Measurements from ENCODE around the gene TRAPPC2B. TPM values are rescaled to one million over a fixed set of nuclear protein-coding genes. Genes with fewer than 3 reads are reported as not detected.
"Not testable (repeated sequence)": the region's sequence is repeated elsewhere in the genome, so short reads cannot be mapped to it uniquely, and the experiment has no call there.

TRAPPC2B gene
- polyA plus RNA-seq, 4 donors, result 12.5 to 23.9 (median 16.0) TPM

DNA sequence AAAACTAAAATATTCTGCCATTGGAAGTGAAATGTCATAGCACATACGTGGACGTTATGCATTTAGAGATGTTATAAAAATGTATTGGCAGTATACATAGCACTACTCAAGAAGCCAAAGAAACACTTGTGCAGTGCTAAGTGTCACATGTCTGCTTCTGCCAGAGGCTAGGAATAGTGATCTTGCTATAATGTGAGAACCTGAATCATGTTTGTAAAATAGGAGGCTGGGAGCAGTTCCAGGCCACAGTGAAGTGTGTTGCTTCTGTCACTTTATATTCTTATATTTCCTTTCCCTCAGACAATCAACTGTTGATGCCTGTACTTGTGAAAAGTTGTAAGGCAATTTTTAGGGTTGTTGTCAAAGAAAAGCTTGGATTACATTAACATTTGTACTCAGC is 3.4 kb downstream of the TRAPPC2B start:
- DNase-seq (ENCODE audit: low read depth in 4 of 4, low spot score in 2 of 4), result no peak

DNA sequence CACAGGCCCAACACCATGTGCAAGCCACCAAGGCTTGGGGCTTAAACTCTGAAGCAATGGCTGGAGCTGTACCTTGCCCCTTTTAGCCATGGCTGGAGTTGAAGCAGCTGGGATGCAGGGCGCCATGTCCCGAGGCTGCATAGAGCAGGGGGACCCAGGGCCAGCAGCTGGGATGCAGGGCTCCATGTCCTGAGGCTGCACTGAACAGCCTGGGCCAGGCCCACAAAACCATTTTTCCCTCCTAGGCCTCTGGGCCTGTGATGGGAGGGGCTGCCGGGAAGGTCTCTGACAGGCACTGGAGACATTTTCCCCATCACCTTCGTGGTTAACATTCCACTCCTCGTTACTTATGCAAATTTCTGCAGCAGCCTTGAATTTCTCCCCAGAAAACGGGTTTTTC is 10.8 kb downstream of the TRAPPC2B start:
- no peak for DNase-seq (ENCODE audit: low read depth in 4 of 4, low spot score in 2 of 4)

DNA sequence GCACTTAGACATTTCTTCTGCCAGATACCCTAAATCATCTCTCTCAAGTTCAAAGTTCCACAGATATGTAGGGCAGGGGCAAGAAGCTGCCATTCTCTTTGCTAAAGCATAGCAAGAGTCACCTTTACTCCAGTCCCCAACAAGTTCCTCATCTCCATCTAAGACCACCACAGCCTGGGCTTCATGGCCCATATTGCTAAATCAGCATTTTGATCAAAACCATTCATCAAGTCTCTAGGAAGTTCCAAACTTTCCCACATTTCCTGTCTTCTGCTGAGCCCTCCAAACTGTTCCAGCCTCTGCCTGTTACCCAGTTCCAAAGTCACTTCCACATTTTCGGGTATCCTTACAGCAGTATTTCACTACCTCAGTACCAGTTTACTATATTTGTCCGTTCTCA is 11.3 kb downstream of the TRAPPC2B start:
- DNase-seq (ENCODE audit: low read depth in 4 of 4, low spot score in 2 of 4), result not testable (repeated sequence)

DNA sequence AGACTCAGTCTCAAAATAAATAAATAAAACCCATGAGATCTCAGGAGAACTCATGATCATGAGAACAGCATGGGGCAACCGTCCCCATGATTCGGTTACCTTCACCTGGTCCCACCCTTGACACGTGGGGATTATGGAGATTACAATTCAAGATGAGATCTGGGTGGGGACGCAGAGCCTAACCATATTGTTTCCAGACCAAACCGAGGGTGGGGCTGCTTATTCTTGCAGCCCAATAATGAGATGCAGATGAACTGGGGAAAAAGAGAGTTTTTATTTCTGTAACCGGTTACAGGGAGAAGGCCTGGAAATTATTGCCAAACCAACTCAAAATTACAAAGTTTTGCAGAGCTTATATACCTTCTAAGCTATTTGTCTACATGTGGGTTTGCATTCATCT is 12.8 kb downstream of the TRAPPC2B start:
- DNase-seq (ENCODE audit: low read depth in 4 of 4, low spot score in 2 of 4), result no peak

DNA sequence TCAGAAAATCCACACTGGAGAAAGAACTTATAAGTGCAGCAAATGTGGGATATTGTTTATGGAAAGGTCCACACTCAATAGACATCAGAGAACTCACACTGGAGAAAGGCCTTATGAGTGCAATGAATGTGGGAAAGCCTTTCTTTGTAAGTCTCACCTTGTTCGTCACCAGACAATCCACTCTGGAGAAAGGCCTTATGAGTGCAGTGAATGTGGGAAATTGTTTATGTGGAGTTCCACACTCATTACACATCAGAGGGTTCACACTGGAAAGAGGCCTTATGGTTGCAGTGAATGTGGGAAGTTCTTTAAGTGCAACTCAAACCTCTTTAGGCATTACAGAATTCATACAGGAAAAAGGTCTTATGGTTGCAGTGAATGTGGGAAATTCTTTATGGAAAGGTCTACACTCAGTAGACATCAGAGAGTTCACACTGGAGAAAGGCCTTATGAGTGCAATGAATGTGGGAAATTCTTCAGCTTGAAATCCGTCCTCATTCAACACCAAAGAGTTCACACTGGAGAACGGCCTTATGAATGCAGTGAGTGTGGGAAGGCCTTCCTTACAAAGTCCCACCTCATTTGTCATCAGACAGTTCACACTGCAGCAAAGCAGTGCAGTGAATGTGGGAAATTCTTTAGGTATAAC is 14.3 kb downstream of the TRAPPC2B start:
- no peak for DNase-seq (ENCODE audit: low read depth in 4 of 4, low spot score in 2 of 4)

DNA sequence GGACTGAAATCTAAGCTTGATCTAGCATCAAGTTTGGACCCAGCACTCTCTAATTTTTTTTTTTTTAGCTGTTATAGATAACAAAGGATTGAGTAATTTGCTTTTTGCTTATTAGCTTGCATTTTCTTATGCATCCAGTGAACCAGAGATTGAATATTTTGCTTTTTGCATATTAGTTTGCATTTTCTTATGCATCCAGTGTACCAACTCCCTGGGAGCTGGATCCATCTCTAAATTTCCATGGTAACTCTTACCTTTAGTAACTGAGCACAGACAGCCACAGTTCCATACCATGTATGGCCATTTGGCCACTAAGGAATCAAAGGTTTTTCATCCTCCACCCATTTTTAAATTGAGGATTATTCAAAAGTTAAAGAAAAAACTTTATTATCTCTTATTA is 17.6 kb downstream of the TRAPPC2B start:
- DNase-seq (ENCODE audit: low read depth in 4 of 4, low spot score in 2 of 4), result no peak

DNA sequence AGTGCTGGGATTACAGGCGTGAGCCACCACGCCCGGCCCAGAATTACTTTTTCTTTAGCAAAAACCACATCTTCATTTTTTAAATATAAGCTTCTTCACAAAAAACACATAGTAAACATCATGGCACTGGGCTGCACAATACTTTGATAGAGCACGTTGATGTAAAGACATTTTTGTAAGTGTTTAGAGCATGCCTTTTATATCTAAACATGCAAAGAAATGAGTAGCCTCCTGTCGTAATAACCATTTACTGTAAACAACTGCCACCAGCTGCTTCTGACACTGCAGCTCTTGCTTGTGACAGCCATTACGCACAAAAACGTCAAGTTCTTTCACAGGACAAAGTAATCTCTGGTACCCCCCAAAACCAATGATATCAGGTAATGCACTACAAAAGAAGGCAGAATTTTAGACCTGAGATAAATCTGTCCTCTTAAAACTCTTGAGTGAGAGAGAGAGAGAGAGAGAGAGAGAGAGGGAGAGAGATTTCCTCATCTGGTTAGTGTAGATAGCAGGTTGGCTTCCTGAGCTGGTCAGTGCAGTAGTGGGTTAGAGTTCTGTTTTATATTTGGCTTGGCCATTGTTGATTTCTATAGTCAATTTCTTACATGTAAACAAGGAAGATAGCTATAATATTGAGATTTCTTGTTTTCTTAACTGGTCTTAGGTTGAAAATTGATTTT is 19.6 kb downstream of the TRAPPC2B start:
- no peak for DNase-seq (ENCODE audit: low read depth in 4 of 4, low spot score in 2 of 4)

DNA sequence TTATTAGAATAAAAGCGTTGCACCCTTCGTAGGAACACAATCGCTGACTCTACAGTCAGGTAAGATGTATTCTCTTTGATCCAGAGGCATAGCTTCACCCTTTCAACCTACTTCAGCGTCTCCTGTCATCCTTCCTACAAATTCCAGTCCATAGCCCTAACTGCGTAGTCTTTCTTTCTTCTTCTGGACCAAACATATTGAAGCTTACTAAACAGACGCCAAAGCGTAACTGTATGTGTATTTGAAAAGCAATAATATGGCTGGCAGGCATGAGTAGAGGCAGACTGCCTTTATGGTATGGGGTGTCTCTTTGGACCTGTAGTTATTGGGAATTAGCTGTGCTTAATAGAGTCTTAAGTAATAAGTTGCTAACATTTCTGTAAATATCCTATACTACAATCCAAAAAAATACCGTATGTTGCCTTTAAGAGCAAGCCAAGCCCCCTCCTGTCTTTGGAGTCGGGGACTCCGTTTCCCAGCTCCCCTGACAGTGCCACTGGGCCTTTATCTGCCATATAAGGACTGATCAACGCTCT is 25.9 kb downstream of the TRAPPC2B start:
- no peak for DNase-seq (ENCODE audit: low read depth in 4 of 4, low spot score in 2 of 4)

DNA sequence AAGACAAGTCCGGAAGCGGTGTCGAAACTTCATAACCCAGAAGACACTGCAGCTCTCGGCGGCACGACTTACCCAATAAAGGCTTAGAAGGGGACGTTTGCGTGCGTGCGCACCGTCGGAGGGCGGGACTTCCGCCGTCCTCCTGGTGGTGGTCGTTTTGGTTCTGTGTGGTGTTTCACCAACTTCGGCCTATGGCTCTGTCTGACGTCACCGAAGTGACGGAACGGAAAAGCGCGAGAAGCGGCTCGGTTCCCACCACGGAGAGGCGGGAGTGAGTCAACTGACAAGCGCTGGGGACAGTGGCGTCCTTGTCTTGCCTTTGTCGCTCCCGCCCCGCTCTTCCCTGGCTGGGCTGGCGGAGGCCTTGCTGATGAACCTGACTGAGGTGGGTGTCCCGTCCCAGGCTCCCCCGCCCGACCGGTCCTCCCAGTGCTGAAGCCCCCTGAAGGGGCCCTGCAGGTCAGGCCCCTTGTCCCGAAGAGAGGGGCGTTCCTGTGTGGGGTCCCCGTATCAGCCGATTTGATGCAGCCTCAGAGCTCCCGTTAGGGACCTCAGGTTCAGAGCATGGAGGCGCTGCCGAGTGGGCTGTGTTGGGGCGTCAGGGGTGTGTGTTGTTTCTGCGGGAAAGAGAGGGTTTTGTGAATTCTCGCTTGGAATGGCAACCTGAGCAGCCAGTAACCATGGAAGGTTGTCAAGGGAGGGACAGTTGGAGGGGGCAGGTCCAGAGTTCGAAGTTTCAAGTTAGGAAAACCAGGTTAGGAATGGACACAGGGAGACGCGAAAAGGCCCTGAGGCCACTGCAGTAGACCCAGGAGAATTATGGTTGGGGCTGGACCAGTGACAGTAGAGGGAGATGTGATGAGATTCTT is 26.6 kb downstream of the TRAPPC2B start, which contains the start of gene ZNF548:
TSS of gene ZNF548 (plus strand) at position 125 of the 869 bp plus-strand sequence. CDS start at position 371, 246 bp downstream.
- peak; percentile 94 to 97 (median 96) for DNase-seq (ENCODE audit: low read depth in 4 of 4, low spot score in 2 of 4)

DNA sequence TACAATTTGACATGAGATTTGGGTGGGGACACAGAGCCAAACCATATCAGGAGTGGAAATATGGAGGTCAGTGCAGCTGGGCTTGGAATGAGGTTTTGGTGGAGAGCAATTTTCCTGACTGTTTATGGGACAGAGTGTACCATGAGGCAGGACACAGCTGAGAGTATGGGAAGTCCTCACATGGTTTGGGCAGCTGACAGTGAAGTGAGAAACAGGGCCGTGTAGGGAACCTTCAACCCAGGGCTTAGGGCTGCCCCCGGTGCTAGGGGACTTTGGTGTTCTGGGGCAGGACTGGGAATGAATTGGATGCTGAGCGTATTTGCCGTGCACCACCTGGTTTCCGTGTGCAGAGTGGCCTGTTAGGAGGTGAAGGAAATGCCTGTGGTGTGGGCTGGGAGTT is 32.4 kb downstream of the TRAPPC2B start:
- no peak for DNase-seq (ENCODE audit: low read depth in 4 of 4, low spot score in 2 of 4)

DNA sequence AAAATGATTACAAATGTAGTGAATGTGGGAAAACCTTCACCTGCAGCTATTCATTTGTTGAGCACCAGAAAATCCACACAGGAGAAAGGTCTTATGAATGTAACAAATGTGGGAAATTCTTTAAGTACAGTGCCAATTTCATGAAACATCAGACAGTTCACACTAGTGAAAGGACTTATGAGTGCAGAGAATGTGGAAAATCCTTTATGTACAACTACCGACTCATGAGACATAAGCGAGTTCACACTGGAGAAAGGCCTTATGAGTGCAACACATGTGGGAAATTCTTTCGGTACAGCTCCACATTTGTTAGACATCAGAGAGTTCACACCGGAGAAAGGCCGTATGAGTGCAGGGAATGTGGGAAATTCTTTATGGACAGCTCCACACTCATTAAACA is 35.5 kb downstream of the TRAPPC2B start:
- DNase-seq (ENCODE audit: low read depth in 4 of 4, low spot score in 2 of 4), result no peak

DNA sequence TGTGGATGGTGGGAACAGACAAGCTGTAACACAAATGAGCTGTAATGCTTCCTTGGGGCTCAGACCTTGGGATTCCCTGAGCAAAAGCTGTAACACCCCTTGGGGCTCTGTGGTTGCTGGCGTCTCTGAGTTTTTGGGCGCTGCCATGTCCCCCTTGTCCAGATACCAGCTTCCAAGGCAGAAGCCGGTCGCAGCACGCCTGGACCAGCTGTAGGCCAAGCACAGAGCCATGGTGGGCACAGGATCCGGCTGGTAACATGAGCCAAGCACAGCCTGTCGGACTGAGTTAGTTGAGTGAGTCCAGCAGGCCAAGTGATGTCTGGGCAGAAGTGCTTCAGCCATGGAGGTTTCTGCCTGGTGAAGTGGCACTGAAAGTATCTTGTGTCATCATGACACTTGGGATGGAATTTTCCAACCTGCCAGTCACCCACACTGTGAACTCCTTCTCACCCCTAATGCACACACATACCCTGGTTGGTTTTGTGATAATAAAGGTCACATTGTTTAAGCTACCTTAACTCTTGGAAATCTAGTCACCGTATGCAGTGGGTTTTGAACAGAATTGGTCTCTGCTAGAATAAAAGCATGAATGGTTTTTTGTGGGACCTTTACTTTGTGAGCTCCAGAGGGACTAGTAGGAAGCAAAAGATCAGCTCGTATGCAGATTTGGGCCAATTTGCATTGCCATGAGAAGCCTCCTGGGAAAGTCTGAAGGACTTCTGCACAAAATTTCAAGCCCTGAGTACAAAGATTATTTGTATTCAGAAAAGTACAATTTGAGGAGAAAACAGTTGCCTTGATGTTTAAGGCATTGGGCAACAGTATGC is 40.6 kb downstream of the TRAPPC2B start:
- DNase-seq (ENCODE audit: low read depth in 4 of 4, low spot score in 2 of 4), result no peak

DNA sequence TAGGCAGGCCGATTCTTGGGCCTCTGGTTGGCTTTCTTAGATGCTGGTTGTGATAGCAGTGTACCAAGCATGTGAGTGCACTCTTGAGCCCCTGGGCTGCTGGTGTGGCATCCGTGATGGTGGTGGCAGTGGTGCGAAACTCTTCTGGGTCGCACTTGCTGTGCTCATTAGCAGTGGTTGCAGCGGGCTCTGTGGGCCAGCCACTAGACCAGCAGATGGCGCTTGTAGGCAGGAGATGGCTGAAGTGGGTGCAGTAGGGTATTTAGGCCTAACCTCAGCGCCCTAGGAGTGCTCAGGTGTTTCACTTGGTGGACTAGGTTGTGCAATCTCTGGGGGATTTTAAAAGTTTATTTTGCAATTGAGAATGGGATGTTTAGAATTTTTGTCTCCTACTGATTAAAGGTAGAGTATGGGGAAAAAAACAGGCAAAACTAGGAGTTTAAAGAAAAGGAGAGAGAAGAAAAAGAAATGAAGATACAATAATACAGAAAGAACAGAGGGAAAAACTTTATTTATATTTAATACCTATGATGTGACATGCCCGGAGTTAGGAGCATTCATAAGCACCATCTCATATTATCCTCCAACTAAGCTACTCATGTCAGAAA is 43.3 kb downstream of the TRAPPC2B start:
- DNase-seq (ENCODE audit: low read depth in 4 of 4, low spot score in 2 of 4), result peak in 1 of 4 donors; percentile 39

DNA sequence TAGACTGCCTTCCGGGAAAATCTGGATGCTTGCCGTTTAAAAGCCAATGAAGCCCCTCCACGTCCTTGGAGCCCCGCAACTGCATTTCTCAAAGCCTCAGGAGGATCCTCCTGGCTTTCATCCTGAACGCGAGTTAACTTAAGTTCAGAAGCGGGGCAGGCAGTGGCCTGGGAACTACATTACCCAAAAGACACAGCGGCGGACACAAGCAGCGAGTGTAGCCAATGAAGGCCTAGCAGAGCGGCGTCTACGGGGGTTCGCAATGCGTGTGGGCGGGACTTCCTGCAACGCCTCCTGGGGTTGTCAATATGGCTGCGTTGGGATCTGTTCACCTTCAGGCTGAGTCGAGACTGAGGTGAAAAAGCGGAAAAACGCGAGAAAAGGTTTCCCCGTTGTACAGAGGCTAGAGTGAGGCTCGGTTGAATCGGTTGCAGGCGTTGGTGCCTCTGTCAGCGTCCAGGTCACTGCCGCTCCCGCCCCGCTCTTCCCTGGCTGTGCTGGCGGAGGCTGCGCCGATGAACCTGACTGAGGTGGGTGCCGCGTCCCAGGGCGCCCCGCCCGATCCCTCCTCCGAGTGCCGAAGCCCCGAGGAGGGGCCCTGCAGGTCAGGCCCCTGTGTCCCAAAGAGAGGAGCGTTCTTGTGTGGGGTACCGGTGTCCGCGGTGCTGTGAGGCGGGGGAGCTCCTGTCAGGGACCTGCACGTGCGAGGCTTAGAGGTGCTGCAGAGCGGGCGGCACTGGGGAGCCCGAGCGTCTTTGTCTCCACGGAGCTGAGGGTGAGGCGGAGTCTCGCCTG is 47.7 kb downstream of the TRAPPC2B start, which contains the start of gene ZNF17:
TSS of gene ZNF17 (plus strand) at position 285 of the 795 bp plus-strand sequence. CDS start 2,455 bp downstream, outside the sequence.
- peak in 3 of 4 donors; percentile 74 to 92 (median 85) for DNase-seq (ENCODE audit: low read depth in 4 of 4, low spot score in 2 of 4)

Other genes starting within 250 kb of the TRAPPC2B start
- gene USP29, start 243.6 kb upstream of the TRAPPC2B start, polyA plus RNA-seq (ENCODE audit: insufficient read length in 4 of 4), result under 1 TPM in 2 of 4 donors, not detected in 2; 0.21 to 0.27 TPM
- gene ZIM3, start 218.3 kb upstream of the TRAPPC2B start, polyA plus RNA-seq (ENCODE audit: insufficient read length in 4 of 4), result under 1 TPM in 1 of 4 donors, not detected in 3; 0.05 TPM
- not detected for gene DUXA, start 196.1 kb upstream of the TRAPPC2B start, polyA plus RNA-seq (ENCODE audit: insufficient read length in 4 of 4)
- gene ZNF264, start 172.1 kb upstream of the TRAPPC2B start, polyA plus RNA-seq (ENCODE audit: insufficient read length in 4 of 4), result 10 to 100 TPM; 15.6 to 24.3 (median 20.6) TPM
- 1 to 10 TPM; 1.8 to 6.8 (median 2.3) TPM for gene AURKC, start 132.5 kb upstream of the TRAPPC2B start, polyA plus RNA-seq (ENCODE audit: insufficient read length in 4 of 4)
- 1 to 10 TPM; 5.0 to 7.0 (median 5.6) TPM for gene ZNF805, start 122.9 kb upstream of the TRAPPC2B start, polyA plus RNA-seq (ENCODE audit: insufficient read length in 4 of 4)
- gene ZNF460, start 83.1 kb upstream of the TRAPPC2B start, polyA plus RNA-seq (ENCODE audit: insufficient read length in 4 of 4), result 1 to 10 TPM; 1.4 to 5.5 (median 3.4) TPM
- gene ZNF543, start 43.1 kb upstream of the TRAPPC2B start, polyA plus RNA-seq (ENCODE audit: insufficient read length in 4 of 4), result 1 to 10 TPM; 8.3 to 9.2 (median 8.7) TPM
- 10 to 100 TPM; 16.5 to 17.9 (median 17.4) TPM for gene ZNF304, start 12.3 kb upstream of the TRAPPC2B start, polyA plus RNA-seq (ENCODE audit: insufficient read length in 4 of 4)
- 1 to 10 TPM; 4.5 to 9.8 (median 6.6) TPM for gene ZNF547, start within 50 bp of the TRAPPC2B start, polyA plus RNA-seq (ENCODE audit: insufficient read length in 4 of 4)
- 10 to 100 TPM; 17.7 to 41.3 (median 22.9) TPM for gene ZNF548, start 26.3 kb downstream of the TRAPPC2B start, polyA plus RNA-seq (ENCODE audit: insufficient read length in 4 of 4)
- gene ZNF17, start 47.6 kb downstream of the TRAPPC2B start, polyA plus RNA-seq (ENCODE audit: insufficient read length in 4 of 4), result 10 to 100 TPM in 3 of 4 donors, 1 to 10 TPM in 1; 8.9 to 16.1 (median 12.8) TPM
- gene ZNF749, start 71.8 kb downstream of the TRAPPC2B start, polyA plus RNA-seq (ENCODE audit: insufficient read length in 4 of 4), result 10 to 100 TPM; 10.0 to 17.1 (median 16.1) TPM
- 1 to 10 TPM; 1.9 to 7.7 (median 3.7) TPM for gene VN1R1, start 93.6 kb downstream of the TRAPPC2B start, polyA plus RNA-seq (ENCODE audit: insufficient read length in 4 of 4)
- gene ZNF772, start 114.0 kb downstream of the TRAPPC2B start, polyA plus RNA-seq (ENCODE audit: insufficient read length in 4 of 4), result 10 to 100 TPM; 18.8 to 24.2 (median 20.3) TPM
- gene ZNF419, start 124.2 kb downstream of the TRAPPC2B start, polyA plus RNA-seq (ENCODE audit: insufficient read length in 4 of 4), result 10 to 100 TPM; 13.0 to 29.3 (median 24.2) TPM
- 10 to 100 TPM; 11.2 to 16.9 (median 12.3) TPM for gene ZNF773, start 136.4 kb downstream of the TRAPPC2B start, polyA plus RNA-seq (ENCODE audit: insufficient read length in 4 of 4)
- 10 to 100 TPM; 11.7 to 19.5 (median 14.2) TPM for gene ZNF549, start 163.8 kb downstream of the TRAPPC2B start, polyA plus RNA-seq (ENCODE audit: insufficient read length in 4 of 4)
- gene ZNF550, start 196.3 kb downstream of the TRAPPC2B start, polyA plus RNA-seq (ENCODE audit: insufficient read length in 4 of 4), result 10 to 100 TPM; 18.0 to 26.0 (median 23.0) TPM
- gene ZNF416, start 215.4 kb downstream of the TRAPPC2B start, polyA plus RNA-seq (ENCODE audit: insufficient read length in 4 of 4), result 1 to 10 TPM; 7.9 to 9.4 (median 8.0) TPM
- 10 to 100 TPM; 17.4 to 18.6 (median 18.2) TPM for gene ZIK1, start 220.6 kb downstream of the TRAPPC2B start, polyA plus RNA-seq (ENCODE audit: insufficient read length in 4 of 4)
- 1 to 10 TPM; 4.3 to 6.8 (median 5.5) TPM for gene ZNF530, start 236.3 kb downstream of the TRAPPC2B start, polyA plus RNA-seq (ENCODE audit: insufficient read length in 4 of 4)

All from left renal cortex interstitium (tissue), 4 donors.